ENCODE data around the gene THAP3. TPM values are rescaled to one million over a fixed set of nuclear protein-coding genes. Genes with fewer than 3 reads are reported as not detected.

Gene THAP3
- total and polyA plus RNA-seq, 9 of the 15 experiments (the other 6 are each of a cell fraction or from before 2014, with no cell fraction given): 1.9 to 31.2 (median 18.2) TPM

- TF ChIP-seq, protein P1, sequence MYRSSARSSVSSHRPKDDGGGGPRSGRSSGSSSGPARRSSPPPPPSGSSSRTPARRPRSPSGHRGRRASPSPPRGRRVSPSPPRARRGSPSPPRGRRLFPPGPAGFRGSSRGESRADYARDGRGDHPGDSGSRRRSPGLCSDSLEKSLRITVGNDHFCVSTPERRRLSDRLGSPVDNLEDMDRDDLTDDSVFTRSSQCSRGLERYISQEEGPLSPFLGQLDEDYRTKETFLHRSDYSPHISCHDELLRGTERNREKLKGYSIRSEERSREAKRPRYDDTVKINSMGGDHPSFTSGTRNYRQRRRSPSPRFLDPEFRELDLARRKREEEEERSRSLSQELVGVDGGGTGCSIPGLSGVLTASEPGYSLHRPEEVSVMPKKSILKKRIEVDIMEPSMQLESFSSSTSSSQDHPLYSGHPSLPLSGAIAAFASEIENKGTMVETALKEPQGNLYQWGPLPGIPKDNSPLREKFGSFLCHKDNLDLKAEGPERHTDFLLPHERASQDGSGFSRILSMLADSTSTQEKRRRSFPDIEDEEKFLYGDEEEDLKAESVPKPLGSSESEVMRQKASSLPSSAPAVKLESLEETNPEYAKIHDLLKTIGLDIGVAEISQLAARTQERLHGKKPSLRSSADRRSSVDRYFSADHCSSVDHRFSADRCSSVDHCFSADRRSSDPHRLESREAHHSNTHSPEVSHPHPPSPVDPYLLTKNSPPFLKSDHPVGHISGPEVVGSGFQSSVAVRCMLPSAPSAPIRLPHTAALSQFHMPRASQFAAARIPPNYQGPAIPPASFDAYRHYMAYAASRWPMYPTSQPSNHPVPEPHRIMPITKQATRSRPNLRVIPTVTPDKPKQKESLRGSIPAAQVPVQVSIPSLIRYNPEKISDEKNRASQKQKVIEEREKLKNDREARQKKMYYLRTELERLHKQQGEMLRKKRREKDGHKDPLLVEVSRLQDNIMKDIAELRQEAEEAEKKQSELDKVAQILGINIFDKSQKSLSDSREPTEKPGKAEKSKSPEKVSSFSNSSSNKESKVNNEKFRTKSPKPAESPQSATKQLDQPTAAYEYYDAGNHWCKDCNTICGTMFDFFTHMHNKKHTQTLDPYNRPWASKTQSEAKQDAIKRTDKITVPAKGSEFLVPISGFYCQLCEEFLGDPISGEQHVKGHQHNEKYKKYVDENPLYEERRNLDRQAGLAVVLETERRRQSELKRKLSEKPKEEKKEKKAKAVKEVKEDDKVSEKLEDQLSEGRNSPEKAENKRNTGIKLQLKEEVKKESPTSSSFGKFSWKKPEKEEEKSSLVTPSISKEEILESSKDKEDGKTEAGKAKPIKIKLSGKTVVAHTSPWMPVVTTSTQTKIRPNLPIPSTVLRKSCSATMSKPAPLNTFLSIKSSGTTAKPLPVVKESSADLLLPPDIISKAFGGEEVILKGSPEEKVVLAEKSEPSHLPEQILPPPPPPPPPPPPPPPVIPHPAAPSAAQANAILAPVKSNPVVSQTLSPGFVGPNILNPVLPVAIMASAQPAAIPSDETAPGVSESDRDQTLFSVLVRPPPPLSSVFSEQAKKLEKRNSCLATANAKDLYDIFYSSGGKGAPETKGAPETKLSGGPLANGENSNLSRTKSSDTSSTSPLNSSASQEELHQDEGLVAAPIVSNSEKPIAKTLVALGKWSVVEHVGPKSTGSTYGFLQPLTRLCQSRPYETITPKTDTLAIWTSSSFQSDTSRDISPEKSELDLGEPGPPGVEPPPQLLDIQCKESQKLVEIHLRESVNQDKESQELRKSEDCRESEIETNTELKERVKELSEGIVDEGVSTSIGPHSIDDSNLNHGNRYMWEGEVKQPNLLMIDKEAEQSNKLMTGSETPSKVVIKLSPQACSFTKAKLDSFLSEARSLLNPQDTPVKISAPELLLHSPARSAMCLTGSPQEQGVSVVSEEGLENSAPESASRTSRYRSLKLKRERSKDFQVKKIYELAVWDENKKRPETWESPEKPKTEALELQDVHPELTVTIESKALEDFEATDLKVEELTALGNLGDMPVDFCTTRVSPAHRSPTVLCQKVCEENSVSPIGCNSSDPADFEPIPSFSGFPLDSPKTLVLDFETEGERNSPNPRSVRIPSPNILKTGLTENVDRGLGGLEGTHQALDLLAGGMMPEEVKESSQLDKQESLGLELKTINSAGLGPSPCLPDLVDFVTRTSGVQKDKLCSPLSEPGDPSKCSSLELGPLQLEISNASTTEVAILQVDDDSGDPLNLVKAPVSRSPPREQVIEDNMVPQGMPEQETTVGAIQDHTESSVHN (IDR thresholded peaks at IDR 0.05; ENCODE audit: borderline replicate concordance in 1 of 2, low read depth in 1 of 2): no peak
- TF ChIP-seq BMI1 (IDR thresholded peaks at IDR 0.05; ENCODE audit: low read length) (no peak), ZNF507 (tag; conservative IDR thresholded peaks at IDR 0.05) (no peak), ERF (CRISPR knock-in tag; IDR thresholded peaks at IDR 0.05) (0 out of 2 replicates have a peak, but pooled peaks have one; percentile 28), RBM25 (IDR thresholded peaks at IDR 0.05; ENCODE audit: low read depth, low read length, severe bottlenecking) (no peak), SREBF2 (CRISPR knock-in tag; IDR thresholded peaks at IDR 0.05) (no peak), ZNF12 (CRISPR knock-in tag; IDR thresholded peaks at IDR 0.05) (0 out of 2 replicates have a peak, but pooled peaks have one; percentile 65), ZC3H4 (CRISPR knock-in tag; IDR thresholded peaks at IDR 0.05; ENCODE audit: borderline replicate concordance) (peak; percentile 78; the same call in 1 of the 2 replicates), ARNT (IDR thresholded peaks at IDR 0.05) (0 out of 4 replicates have a peak, but pooled peaks have one; percentile 20 to 58), HNRNPL (IDR thresholded peaks at IDR 0.05; ENCODE audit: low read depth, low read length) (no peak)
- TF ChIP-seq, protein P2, sequence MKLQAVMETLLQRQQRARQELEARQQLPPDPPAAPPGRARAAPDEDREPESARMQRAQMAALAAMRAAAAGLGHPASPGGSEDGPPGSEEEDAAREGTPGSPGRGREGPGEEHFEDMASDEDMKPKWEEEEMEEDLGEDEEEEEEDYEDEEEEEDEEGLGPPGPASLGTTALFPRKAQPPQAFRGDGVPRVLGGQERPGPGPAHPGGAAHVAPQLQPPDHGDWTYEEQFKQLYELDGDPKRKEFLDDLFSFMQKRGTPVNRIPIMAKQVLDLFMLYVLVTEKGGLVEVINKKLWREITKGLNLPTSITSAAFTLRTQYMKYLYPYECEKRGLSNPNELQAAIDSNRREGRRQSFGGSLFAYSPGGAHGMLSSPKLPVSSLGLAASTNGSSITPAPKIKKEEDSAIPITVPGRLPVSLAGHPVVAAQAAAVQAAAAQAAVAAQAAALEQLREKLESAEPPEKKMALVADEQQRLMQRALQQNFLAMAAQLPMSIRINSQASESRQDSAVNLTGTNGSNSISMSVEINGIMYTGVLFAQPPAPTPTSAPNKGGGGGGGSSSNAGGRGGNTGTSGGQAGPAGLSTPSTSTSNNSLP (IDR thresholded peaks at IDR 0.05; ENCODE audit: borderline replicate concordance, low read depth, low read length): peak; percentile 51; the same call in 1 of the 2 replicates
- TF ChIP-seq, protein P3, sequence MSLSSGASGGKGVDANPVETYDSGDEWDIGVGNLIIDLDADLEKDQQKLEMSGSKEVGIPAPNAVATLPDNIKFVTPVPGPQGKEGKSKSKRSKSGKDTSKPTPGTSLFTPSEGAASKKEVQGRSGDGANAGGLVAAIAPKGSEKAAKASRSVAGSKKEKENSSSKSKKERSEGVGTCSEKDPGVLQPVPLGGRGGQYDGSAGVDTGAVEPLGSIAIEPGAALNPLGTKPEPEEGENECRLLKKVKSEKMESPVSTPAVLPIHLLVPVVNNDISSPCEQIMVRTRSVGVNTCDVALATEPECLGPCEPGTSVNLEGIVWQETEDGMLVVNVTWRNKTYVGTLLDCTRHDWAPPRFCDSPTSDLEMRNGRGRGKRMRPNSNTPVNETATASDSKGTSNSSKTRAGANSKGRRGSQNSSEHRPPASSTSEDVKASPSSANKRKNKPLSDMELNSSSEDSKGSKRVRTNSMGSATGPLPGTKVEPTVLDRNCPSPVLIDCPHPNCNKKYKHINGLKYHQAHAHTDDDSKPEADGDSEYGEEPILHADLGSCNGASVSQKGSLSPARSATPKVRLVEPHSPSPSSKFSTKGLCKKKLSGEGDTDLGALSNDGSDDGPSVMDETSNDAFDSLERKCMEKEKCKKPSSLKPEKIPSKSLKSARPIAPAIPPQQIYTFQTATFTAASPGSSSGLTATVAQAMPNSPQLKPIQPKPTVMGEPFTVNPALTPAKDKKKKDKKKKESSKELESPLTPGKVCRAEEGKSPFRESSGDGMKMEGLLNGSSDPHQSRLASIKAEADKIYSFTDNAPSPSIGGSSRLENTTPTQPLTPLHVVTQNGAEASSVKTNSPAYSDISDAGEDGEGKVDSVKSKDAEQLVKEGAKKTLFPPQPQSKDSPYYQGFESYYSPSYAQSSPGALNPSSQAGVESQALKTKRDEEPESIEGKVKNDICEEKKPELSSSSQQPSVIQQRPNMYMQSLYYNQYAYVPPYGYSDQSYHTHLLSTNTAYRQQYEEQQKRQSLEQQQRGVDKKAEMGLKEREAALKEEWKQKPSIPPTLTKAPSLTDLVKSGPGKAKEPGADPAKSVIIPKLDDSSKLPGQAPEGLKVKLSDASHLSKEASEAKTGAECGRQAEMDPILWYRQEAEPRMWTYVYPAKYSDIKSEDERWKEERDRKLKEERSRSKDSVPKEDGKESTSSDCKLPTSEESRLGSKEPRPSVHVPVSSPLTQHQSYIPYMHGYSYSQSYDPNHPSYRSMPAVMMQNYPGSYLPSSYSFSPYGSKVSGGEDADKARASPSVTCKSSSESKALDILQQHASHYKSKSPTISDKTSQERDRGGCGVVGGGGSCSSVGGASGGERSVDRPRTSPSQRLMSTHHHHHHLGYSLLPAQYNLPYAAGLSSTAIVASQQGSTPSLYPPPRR (CRISPR knock-in tag; IDR thresholded peaks at IDR 0.05; ENCODE audit: borderline replicate concordance): no peak
Measured at GRCh38 chr1:6603915-6604558, 20.6 kb upstream of the THAP3 start (continued).

All from K562 (cell line).